GM21786 (cell line): ENCODE data around the gene TMEM42.

Experiments
- ATAC-seq: cut with Tn5 transposase; IDR thresholded peaks from one replicate; pipeline ENCODE4 v1.9.1; 2021; ENCODE audit not compliant: unreplicated experiment

The TMEM42 gene

DNA sequence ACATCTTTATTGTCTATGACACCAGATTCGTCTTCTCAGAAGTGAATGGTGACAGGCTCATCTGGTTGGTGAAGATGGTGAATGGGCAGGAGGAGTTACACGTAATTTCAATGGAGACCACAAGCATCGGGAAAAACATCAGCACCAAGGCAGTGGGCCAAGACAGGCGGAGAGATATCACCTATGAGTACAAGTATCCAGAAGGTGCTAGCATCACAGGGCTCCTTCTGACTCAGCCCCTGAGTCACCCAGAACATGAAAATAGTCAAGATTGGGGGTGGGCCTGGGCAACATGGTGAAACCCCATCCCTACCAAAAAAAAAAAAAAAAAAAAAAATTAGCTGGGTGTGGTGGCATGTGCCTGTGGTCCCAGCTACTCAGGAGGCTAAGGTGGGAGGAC lies 45.3 kb downstream of the TMEM42 start:
- no peak for ATAC-seq

- ATAC-seq, result no peak
Observed at GRCh38 chr3:44907612-44908011, 45.9 kb downstream of the TMEM42 start.

DNA sequence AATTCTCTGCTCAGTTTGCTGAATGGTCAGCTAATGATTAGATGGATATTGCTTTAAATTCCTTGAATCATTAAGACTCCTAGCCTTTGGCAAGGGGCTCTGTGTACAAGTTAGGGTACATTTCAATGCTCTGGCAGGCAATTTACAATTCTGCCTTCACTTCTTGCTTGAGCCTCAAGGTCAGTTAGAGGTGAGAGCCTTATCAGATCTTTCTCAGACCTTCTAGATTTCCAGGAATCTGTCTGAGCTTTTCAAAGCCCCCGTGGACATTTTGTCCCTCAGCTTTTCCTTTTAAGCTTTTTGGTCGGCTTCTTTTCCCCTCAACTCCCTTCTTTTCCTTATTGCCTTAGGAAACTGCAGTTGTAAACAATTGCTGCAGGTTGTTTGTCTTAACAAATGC lies 47.4 kb downstream of the TMEM42 start:
- no peak for ATAC-seq

- no peak for ATAC-seq
Observed at GRCh38 chr3:44910693-44911092, 49.0 kb downstream of the TMEM42 start.

- ATAC-seq, result no peak
Observed at GRCh38 chr3:44913868-44914468, 52.3 kb downstream of the TMEM42 start.

DNA sequence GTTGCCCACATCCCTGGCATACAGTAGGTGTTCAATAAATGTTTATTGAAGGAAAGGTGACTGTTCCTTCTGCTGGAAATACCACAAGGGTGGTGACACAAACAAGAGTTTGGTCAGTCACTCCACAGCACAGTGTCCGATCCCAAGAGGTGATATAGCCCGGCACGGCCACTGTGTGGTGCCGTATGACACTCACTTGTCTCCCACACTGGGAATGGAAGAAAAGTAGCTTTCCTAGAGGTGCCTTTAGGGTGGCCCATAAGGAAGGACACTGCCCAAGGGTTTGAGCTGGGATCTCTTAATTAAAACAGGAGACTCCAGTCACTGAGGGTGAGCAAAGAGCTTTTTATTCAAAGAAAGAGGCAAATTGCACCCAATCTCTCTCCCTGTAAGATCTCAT lies 53.2 kb downstream of the TMEM42 start:
- ATAC-seq, result no peak
